Measurements from ENCODE around the gene JPH3. TPM values are rescaled to one million over a fixed set of nuclear protein-coding genes. Genes with fewer than 3 reads are reported as not detected.

The JPH3 gene
- polyA plus RNA-seq, 2 of the 4 experiments (the other 2 are of a cell fraction), result 0.36 to 1.6 TPM

- no peak overlapping the region for H3K4me2 ChIP-seq
- no peak for TF ChIP-seq FOSB (CRISPR knock-in tag; IDR thresholded peaks at IDR 0.05)
- no peak for TF ChIP-seq GATA3 (IDR thresholded peaks at IDR 0.05; ENCODE audit: borderline replicate concordance)
- TF ChIP-seq ATOH8 (CRISPR knock-in tag; IDR thresholded peaks at IDR 0.05; ENCODE audit: low read depth), result no peak
- no peak for TF ChIP-seq HOXB13 (CRISPR knock-in tag; IDR thresholded peaks at IDR 0.05; ENCODE audit: low read depth)
- no peak for TF ChIP-seq HOXB5 (CRISPR knock-in tag; IDR thresholded peaks at IDR 0.05)
- no peak for TF ChIP-seq CBX2 (IDR thresholded peaks at IDR 0.05; ENCODE audit: borderline replicate concordance, low read depth)
- TF ChIP-seq RAD21 (conservative IDR thresholded peaks at IDR 0.05 in 1 of 2, IDR thresholded peaks at IDR 0.05 in 1 of 2), result no peak
- TF ChIP-seq BHLHE40 (IDR thresholded peaks at IDR 0.05; ENCODE audit: low read depth, low read length), result no peak
- no peak for TF ChIP-seq JUN (IDR thresholded peaks at IDR 0.05)
- no peak for TF ChIP-seq MAZ (IDR thresholded peaks at IDR 0.05; ENCODE audit: borderline replicate concordance, low read depth, low read length)
- TF ChIP-seq TFCP2L1 (CRISPR knock-in tag; IDR thresholded peaks at IDR 0.05), result no peak
- TF ChIP-seq TP53 (CRISPR knock-in tag; IDR thresholded peaks at IDR 0.05), result no peak
- no peak for TF ChIP-seq HDAC2 (IDR thresholded peaks at IDR 0.05)
- no peak for TF ChIP-seq EHMT2 (IDR thresholded peaks at IDR 0.05; ENCODE audit: low read depth)
- no peak for TF ChIP-seq CEBPB (IDR thresholded peaks at IDR 0.05)
- no peak overlapping the region for H3K4me3 ChIP-seq
- no peak for FAIRE-seq
- no peak for DNase-seq (ENCODE audit: low read depth in 1 of 2, low spot score in 1 of 2)
- H3K27ac ChIP-seq, result no peak overlapping the region
- no peak for ATAC-seq
- CTCF ChIA-PET, result interaction anchor here (1.1 to 4.8 kb wide), 3 partner anchors 42 to 177 kb away, joined by 3 to 36 read pairs (median 4); no protein-coding TSS in a partner anchor
- no peaks in the 10 kb centered on the region for H3K4me1 ChIP-seq
- 78% methylated on average over 10 of the region's 10 CpGs for WGBS (ENCODE audit: missing lambda C conversion rate)
- peaks cover 6% of the 10 kb centered on the region; the same call in 2 of the 3 replicates for H3K9me3 ChIP-seq
- POLR2A ChIA-PET, result no interaction called here
Measured at GRCh38 chr16:87593710-87594258, 8.5 kb upstream of the JPH3 start.

- Histone ChIP-seq H3K27ac (no peak overlapping the region), H3K4me3 (no peak overlapping the region), H3K4me1 (no peaks in the 10 kb centered on the region), H3K4me2 (no peak overlapping the region), H3K9me3 (peaks cover 15% of the 10 kb centered on the region)
- ATAC-seq, result no peak
- ChIA-PET POLR2A (no interaction called here), CTCF (interaction anchor here (0.6 to 4.8 kb wide), 3 partner anchors 40 to 179 kb away, joined by 3 to 36 read pairs (median 5); no protein-coding TSS in a partner anchor)
- DNase-seq (ENCODE audit: low read depth in 1 of 2, low spot score in 1 of 2), result no peak
- 22% methylated on average over 5 of the region's 5 CpGs for WGBS (ENCODE audit: missing lambda C conversion rate)
- TF ChIP-seq HDAC2 (IDR thresholded peaks at IDR 0.05) (no peak), JUNB (IDR thresholded peaks at IDR 0.05) (no peak), RNF2 (IDR thresholded peaks at IDR 0.05; ENCODE audit: borderline replicate concordance, low read depth) (no peak), ATOH8 (CRISPR knock-in tag; IDR thresholded peaks at IDR 0.05; ENCODE audit: low read depth) (no peak), GATA3 (IDR thresholded peaks at IDR 0.05; ENCODE audit: borderline replicate concordance) (no peak), NFE2L2 (conservative IDR thresholded peaks at IDR 0.05; ENCODE audit: low read length) (no peak), BCL3 (IDR thresholded peaks at IDR 0.05) (no peak), RAD21 (conservative IDR thresholded peaks at IDR 0.05 in 1 of 2, IDR thresholded peaks at IDR 0.05 in 1 of 2) (no peak), POLR2AphosphoS2 (conservative IDR thresholded peaks at IDR 0.05; ENCODE audit: low read length) (no peak), MAFK (IDR thresholded peaks at IDR 0.05; ENCODE audit: partially characterized antibody) (no peak), PHF8 (IDR thresholded peaks at IDR 0.05; ENCODE audit: borderline replicate concordance, low read depth) (no peak), ZFP36 (IDR thresholded peaks at IDR 0.05; ENCODE audit: borderline replicate concordance, partially characterized antibody) (no peak), ELK1 (IDR thresholded peaks at IDR 0.05; ENCODE audit: low read depth, low read length) (no peak), ESRRA (IDR thresholded peaks at IDR 0.05; ENCODE audit: borderline replicate concordance, low read length) (no peak), EHMT2 (IDR thresholded peaks at IDR 0.05; ENCODE audit: low read depth) (no peak)
- FAIRE-seq, result no peak
Measured at GRCh38 chr16:87595712-87596111, 6.6 kb upstream of the JPH3 start.
